ENCODE data around the gene ACVRL1. TPM values are rescaled to one million over a fixed set of nuclear protein-coding genes. Genes with fewer than 3 reads are reported as not detected.

The ACVRL1 gene
- polyA plus RNA-seq, 1 donor (not counting 4 experiments of a cell fraction or from before 2014, with no cell fraction given), result not detected

GRCh38 chr12:51863933-51864832, 43.1 kb upstream of the ACVRL1 start:
- no peak overlapping the region for H3K9ac ChIP-seq (ENCODE audit: control insufficient read depth, extremely low read depth, insufficient read depth, low read length)
- no peaks in the 10 kb centered on the region for H3K9me1 ChIP-seq (ENCODE audit: control insufficient read depth, extremely low read depth, insufficient read depth, low read length)
- H3K4me1 ChIP-seq (ENCODE audit: control insufficient read depth, extremely low read depth, insufficient read depth, low read length), result no peaks in the 10 kb centered on the region
- H3K27me3 ChIP-seq (ENCODE audit: control insufficient read depth, extremely low read depth, insufficient read depth, low read length), result peaks cover 56% of the 10 kb centered on the region
- no peaks in the 10 kb centered on the region for H3K9me3 ChIP-seq (ENCODE audit: control insufficient read depth, low read depth, low read length)
- dilution Hi-C loops (cut with MboI; ENCODE audit: extremely low pct_ligation_motif_present, low sequenced_read_pairs), result no loop called here
- no peak for FAIRE-seq
- TF ChIP-seq, protein P1, sequence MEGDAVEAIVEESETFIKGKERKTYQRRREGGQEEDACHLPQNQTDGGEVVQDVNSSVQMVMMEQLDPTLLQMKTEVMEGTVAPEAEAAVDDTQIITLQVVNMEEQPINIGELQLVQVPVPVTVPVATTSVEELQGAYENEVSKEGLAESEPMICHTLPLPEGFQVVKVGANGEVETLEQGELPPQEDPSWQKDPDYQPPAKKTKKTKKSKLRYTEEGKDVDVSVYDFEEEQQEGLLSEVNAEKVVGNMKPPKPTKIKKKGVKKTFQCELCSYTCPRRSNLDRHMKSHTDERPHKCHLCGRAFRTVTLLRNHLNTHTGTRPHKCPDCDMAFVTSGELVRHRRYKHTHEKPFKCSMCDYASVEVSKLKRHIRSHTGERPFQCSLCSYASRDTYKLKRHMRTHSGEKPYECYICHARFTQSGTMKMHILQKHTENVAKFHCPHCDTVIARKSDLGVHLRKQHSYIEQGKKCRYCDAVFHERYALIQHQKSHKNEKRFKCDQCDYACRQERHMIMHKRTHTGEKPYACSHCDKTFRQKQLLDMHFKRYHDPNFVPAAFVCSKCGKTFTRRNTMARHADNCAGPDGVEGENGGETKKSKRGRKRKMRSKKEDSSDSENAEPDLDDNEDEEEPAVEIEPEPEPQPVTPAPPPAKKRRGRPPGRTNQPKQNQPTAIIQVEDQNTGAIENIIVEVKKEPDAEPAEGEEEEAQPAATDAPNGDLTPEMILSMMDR (optimal IDR thresholded peaks at IDR 0.05 in 1 of 3, IDR thresholded peaks at IDR 0.05 in 1 of 3, conservative IDR thresholded peaks at IDR 0.05 in 1 of 3; ENCODE audit: extremely low read depth in 1 of 3, insufficient read depth in 2 of 3, low read length in 3 of 3), result no peak
- peak; percentile 77 for TF ChIP-seq EZH2 (IDR thresholded peaks at IDR 0.05; ENCODE audit: low read length)
- H3K79me2 ChIP-seq (ENCODE audit: control insufficient read depth, insufficient read depth, low read length), result no peaks in the 10 kb centered on the region
- no peak for DNase-seq (ENCODE audit: low read depth, low spot score)
- H3K4me3 ChIP-seq (ENCODE audit: control insufficient read depth in 2 of 3, extremely low read depth in 1 of 3, insufficient read depth in 2 of 3, low read depth in 1 of 3, low read length in 3 of 3), result no peak overlapping the region
- H3K27ac ChIP-seq (ENCODE audit: control insufficient read depth, insufficient read depth, low read length), result no peak overlapping the region
- no peaks in the 10 kb centered on the region for H4K20me1 ChIP-seq (ENCODE audit: control insufficient read depth, extremely low read depth, insufficient read depth, low read length)
- H3K36me3 ChIP-seq (ENCODE audit: control insufficient read depth in 2 of 2, extremely low read depth in 1 of 2, insufficient read depth in 2 of 2, low read length in 2 of 2), result no peaks in the 10 kb centered on the region
- H2AFZ ChIP-seq (ENCODE audit: control insufficient read depth, low read length), result no peak overlapping the region
- peak overlapping the region; percentile 25 for H3K4me2 ChIP-seq (ENCODE audit: control insufficient read depth, extremely low read depth, insufficient read depth, low read depth, low read length)

- H4K20me1 ChIP-seq (ENCODE audit: control insufficient read depth, extremely low read depth, insufficient read depth, low read length), result no peaks in the 10 kb centered on the region
- no peaks in the 10 kb centered on the region for H3K79me2 ChIP-seq (ENCODE audit: control insufficient read depth, insufficient read depth, low read length)
- H3K4me1 ChIP-seq (ENCODE audit: control insufficient read depth, extremely low read depth, insufficient read depth, low read length), result no peaks in the 10 kb centered on the region
- peaks cover 65% of the 10 kb centered on the region for H3K27me3 ChIP-seq (ENCODE audit: control insufficient read depth, extremely low read depth, insufficient read depth, low read length)
- H3K9me1 ChIP-seq (ENCODE audit: control insufficient read depth, extremely low read depth, insufficient read depth, low read length), result no peaks in the 10 kb centered on the region
- DNase-seq (ENCODE audit: low read depth, low spot score), result no peak
- no peak overlapping the region for H3K4me3 ChIP-seq (ENCODE audit: control insufficient read depth in 2 of 3, extremely low read depth in 1 of 3, insufficient read depth in 2 of 3, low read depth in 1 of 3, low read length in 3 of 3)
- no peak overlapping the region for H3K27ac ChIP-seq (ENCODE audit: control insufficient read depth, insufficient read depth, low read length)
- TF ChIP-seq, protein P1 (optimal IDR thresholded peaks at IDR 0.05 in 1 of 3, IDR thresholded peaks at IDR 0.05 in 1 of 3, conservative IDR thresholded peaks at IDR 0.05 in 1 of 3; ENCODE audit: extremely low read depth in 1 of 3, insufficient read depth in 2 of 3, low read length in 3 of 3), result no peak
- TF ChIP-seq EZH2 (IDR thresholded peaks at IDR 0.05; ENCODE audit: low read length), result no peak
- no peak overlapping the region for H3K9ac ChIP-seq (ENCODE audit: control insufficient read depth, extremely low read depth, insufficient read depth, low read length)
- H2AFZ ChIP-seq (ENCODE audit: control insufficient read depth, low read length), result no peak overlapping the region
- dilution Hi-C loops (cut with MboI; ENCODE audit: extremely low pct_ligation_motif_present, low sequenced_read_pairs), result no loop called here
- no peak overlapping the region for H3K4me2 ChIP-seq (ENCODE audit: control insufficient read depth, extremely low read depth, insufficient read depth, low read depth, low read length)
- H3K9me3 ChIP-seq (ENCODE audit: control insufficient read depth, low read depth, low read length), result no peaks in the 10 kb centered on the region
- no peak for FAIRE-seq
- no peaks in the 10 kb centered on the region for H3K36me3 ChIP-seq (ENCODE audit: control insufficient read depth in 2 of 2, extremely low read depth in 1 of 2, insufficient read depth in 2 of 2, low read length in 2 of 2)
Measured at GRCh38 chr12:51864833-51865670, 42.3 kb upstream of the ACVRL1 start.

Measured in keratinocyte (primary cell).